Activated T-helper 1 cell treated with anti-CD3 and anti-CD28 coated beads, Interleukin-12 subunit alpha, Interleukin-12 subunit beta, Interleukin-2, Interleukin-4 antibody, amounts not matched to agents 30 ng/mL and 10 ng/mL and 1 ng/mL, durations not matched to agents 14 hours and 24 hours and 36 hours (primary cell): ENCODE measurements around the gene CFHR4. TPM values are rescaled to one million over a fixed set of nuclear protein-coding genes. Genes with fewer than 3 reads are reported as not detected.
"Not testable (repeated sequence)": the region's sequence is repeated elsewhere in the genome, so short reads cannot be mapped to it uniquely, and the experiment has no call there.

Source experiments
- DNase-seq: peaks from one replicate; pipeline ENCODE4 v3.0.0; 2021; ENCODE audit warnings: low spot score
- H3K27ac Mint-ChIP-seq: one replicate; pipeline ENCODE4 v1.8.0; 2021; ENCODE audit warnings: mild to moderate bottlenecking, mixed read lengths
- H3K27me3 Mint-ChIP-seq: one replicate; pipeline ENCODE4 v1.8.0; 2022; ENCODE audit warnings: mild to moderate bottlenecking, moderate library complexity, mixed read lengths; ENCODE audit not compliant: insufficient read depth
- H3K36me3 Mint-ChIP-seq: one replicate; pipeline ENCODE4 v1.8.0; 2021; ENCODE audit warnings: low read depth, mixed read lengths
- H3K4me1 Mint-ChIP-seq: one replicate; pipeline ENCODE4 v1.8.0; 2021; ENCODE audit warnings: low read depth, mixed read lengths
- H3K4me3 Mint-ChIP-seq: one replicate; pipeline ENCODE4 v1.8.0; 2021; ENCODE audit warnings: mild to moderate bottlenecking, moderate library complexity, mixed read lengths
- H3K9me3 Mint-ChIP-seq: one replicate; pipeline ENCODE4 v1.8.0; 2021; ENCODE audit warnings: mixed read lengths
- intact Hi-C: fragments of 100-400 bp; cut with micrococcal nuclease; formaldehyde crosslinking; loops from one replicate; pipeline ENCODE4 v1.15.1; 2024
- total RNA-seq: library from RNA; stranded (reverse); gene quantifications from 2 replicates; pipeline ENCODE4 v1.2.3, GENCODE V29; 2022

Gene CFHR4
- total RNA-seq = not detected in 2 replicates

GRCh38 chr1:196887515-196888239, at the start of gene CFHR4:
TSS of gene CFHR4 (plus strand) at chr1:196888052. CDS start at chr1:196888151, 99 bp downstream.
- Mint-ChIP-seq H3K9me3 (no peaks in the 10 kb centered on the region), H3K4me3 (no peak within 1 kb of the TSS), H3K27me3 (peaks cover 2% of the 10 kb centered on the region), H3K4me1 (no peaks in the 10 kb centered on the region), H3K27ac (no peak within 1 kb of the TSS), H3K36me3 (no peaks in the 10 kb centered on the region)
- no peak for DNase-seq
- intact Hi-C loops = no loop called here

DNA sequence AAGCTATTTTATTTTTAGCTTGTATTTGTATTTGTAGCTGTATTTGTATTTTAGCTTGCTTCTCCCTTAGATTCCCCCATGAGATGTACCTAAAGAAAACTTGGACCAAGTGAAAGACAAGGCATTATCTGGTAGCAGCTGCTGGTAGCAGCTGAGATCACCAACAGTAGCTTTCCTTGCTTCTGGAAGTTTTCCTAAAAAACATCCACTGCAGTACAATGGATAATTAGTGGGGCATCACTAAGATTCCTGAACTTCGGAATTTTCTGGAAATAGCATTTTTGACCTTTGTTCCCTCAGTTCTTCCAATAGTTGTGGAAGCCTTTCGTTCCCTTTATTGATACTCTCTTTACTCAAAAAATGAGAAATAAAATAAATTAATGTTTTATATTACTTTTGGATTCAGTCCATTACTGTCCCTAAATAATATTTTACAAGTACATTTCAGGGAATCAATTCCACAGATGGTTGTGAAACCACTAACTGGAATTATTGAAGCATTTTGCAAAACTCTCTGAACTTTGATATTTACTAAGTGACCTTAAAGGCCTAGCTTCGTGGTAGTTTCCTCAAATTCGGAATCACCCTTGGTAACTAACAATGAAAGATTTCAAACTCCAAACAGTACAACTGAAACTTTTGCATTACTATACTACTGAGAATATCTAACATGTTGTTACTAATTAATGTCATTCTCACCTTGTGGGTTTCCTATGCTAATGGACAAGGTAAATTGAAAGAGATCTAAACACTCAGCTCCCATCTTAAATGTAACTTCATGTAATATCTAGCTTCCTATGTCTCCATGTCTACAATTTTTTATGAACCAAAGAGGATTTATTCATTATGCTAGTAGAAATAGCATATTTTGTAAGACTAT, 38.0 kb upstream of the CFHR4 start:
- H3K9me3 Mint-ChIP-seq, H3K4me3 Mint-ChIP-seq, H3K27ac Mint-ChIP-seq, DNase-seq, H3K36me3 Mint-ChIP-seq, H3K4me1 Mint-ChIP-seq, H3K27me3 Mint-ChIP-seq: not testable (repeated sequence)
- intact Hi-C loops = loop anchor here (10.0 kb wide), 1 partner anchor 105 kb away; no protein-coding TSS in a partner anchor

- Mint-ChIP-seq H3K9me3 (no peaks in the 10 kb centered on the region), H3K27ac (no peak overlapping the region), H3K4me1 (no peaks in the 10 kb centered on the region), H3K27me3 (no peaks in the 10 kb centered on the region), H3K4me3 (no peak overlapping the region), H3K36me3 (no peaks in the 10 kb centered on the region)
- intact Hi-C loops = loop anchor here (10.0 kb wide), 1 partner anchor 111 kb away; no protein-coding TSS in a partner anchor
- DNase-seq = no peak
Observed at GRCh38 chr1:196856053-196856452, 31.8 kb upstream of the CFHR4 start.

- Mint-ChIP-seq H3K36me3 (no peaks in the 10 kb centered on the region), H3K4me3 (no peak overlapping the region), H3K27me3 (no peaks in the 10 kb centered on the region), H3K4me1 (no peaks in the 10 kb centered on the region), H3K9me3 (no peaks in the 10 kb centered on the region), H3K27ac (no peak overlapping the region)
- DNase-seq = no peak
- intact Hi-C loops = loop anchor here (10.0 kb wide), 1 partner anchor 112 kb away; no protein-coding TSS in a partner anchor
Observed at GRCh38 chr1:196857188-196857587, 30.7 kb upstream of the CFHR4 start.

DNA sequence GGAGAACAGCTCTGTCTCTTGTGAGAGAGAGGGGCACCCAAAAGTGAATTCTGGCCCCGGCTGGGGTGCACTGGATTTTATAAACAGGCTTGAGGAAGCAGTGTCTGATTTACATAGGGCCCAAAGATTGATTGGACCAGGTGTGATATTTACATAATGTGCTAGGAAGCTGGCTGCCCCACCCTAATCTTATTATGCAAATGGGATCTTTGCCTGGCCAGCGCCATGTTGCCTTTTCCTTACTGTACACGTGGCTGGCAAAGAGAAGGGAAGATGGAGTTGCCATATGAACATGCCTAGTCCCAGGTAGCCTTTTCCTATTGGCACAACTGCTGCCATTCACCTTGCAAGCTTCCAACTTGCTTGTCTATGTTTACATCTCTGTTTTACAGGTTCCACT, 29.0 kb upstream of the CFHR4 start:
- Mint-ChIP-seq H3K4me3 (no peak overlapping the region), H3K27ac (no peak overlapping the region), H3K9me3 (no peaks in the 10 kb centered on the region), H3K27me3 (no peaks in the 10 kb centered on the region), H3K36me3 (no peaks in the 10 kb centered on the region), H3K4me1 (no peaks in the 10 kb centered on the region)
- intact Hi-C loops = loop anchor here (10.0 kb wide), 1 partner anchor 114 kb away; no protein-coding TSS in a partner anchor
- DNase-seq = no peak

- H3K36me3 Mint-ChIP-seq = no peaks in the 10 kb centered on the region
- no peak for DNase-seq
- H3K9me3 Mint-ChIP-seq = no peaks in the 10 kb centered on the region
- intact Hi-C loops = no loop called here
- no peak overlapping the region for H3K27ac Mint-ChIP-seq
- H3K4me1 Mint-ChIP-seq = no peaks in the 10 kb centered on the region
- no peak overlapping the region for H3K4me3 Mint-ChIP-seq
- no peaks in the 10 kb centered on the region for H3K27me3 Mint-ChIP-seq
Observed at GRCh38 chr1:196860323-196860884, 27.4 kb upstream of the CFHR4 start.

DNA sequence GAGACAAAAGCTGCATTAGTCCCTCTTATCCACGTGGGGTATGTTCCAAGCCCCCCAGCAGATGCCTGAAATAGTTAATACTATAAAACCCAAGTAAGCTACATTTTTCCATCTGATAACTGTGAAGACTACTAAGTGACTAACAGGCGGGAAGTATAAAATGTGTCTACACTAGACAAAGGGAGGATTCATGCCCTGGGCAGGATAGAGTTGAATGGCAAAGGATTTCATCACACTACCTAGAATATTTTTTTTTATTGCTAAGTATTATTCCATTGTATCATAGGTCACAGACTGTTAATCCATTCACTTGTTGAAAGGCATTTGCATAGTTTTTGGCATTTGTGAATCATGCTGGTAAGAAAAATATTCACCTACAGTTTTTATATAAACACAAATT, 26.4 kb upstream of the CFHR4 start:
- H3K36me3 Mint-ChIP-seq = no peaks in the 10 kb centered on the region

DNA sequence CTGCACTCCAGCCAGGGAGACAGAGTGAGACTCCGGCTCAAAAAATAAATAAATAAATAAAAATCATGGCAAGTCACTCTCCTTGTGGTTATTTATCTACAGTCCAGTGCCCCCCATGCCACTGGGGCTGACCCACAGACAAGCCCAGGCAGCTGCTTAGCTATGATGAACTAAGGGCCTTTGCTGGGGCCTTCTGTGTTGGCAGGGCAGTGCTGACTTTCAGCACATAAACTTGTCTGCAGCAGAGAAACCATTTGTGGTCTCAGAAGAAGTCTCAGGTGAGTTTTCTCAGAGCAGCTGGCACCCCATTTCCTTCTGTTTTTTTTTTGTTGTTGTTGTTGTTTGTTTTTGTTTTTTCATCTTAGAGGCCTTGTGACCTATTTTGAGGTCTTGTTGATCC, 20.9 kb upstream of the CFHR4 start:
- intact Hi-C loops = no loop called here
- Mint-ChIP-seq H3K4me3 (no peak overlapping the region), H3K9me3 (no peaks in the 10 kb centered on the region), H3K27ac (no peak overlapping the region), H3K4me1 (no peaks in the 10 kb centered on the region), H3K36me3 (no peaks in the 10 kb centered on the region), H3K27me3 (no peaks in the 10 kb centered on the region)
- no peak for DNase-seq

More for the DNA sequence above, 26.4 kb upstream of the CFHR4 start:
- no peaks in the 10 kb centered on the region for H3K27me3 Mint-ChIP-seq
- DNase-seq = no peak
- H3K27ac Mint-ChIP-seq = no peak overlapping the region
- H3K4me1 Mint-ChIP-seq = no peaks in the 10 kb centered on the region
- intact Hi-C loops = no loop called here
- H3K9me3 Mint-ChIP-seq = no peaks in the 10 kb centered on the region
- no peak overlapping the region for H3K4me3 Mint-ChIP-seq

- Mint-ChIP-seq H3K4me3 (no peak overlapping the region), H3K36me3 (no peaks in the 10 kb centered on the region), H3K4me1 (no peaks in the 10 kb centered on the region), H3K27me3 (no peaks in the 10 kb centered on the region), H3K9me3 (no peaks in the 10 kb centered on the region), H3K27ac (no peak overlapping the region)
- intact Hi-C loops = no loop called here
- DNase-seq = no peak
Observed at GRCh38 chr1:196873385-196873784, 14.5 kb upstream of the CFHR4 start.

- no peak for DNase-seq
- H3K9me3 Mint-ChIP-seq = no peaks in the 10 kb centered on the region
- no peaks in the 10 kb centered on the region for H3K27me3 Mint-ChIP-seq
- no peak overlapping the region for H3K4me3 Mint-ChIP-seq
- H3K27ac Mint-ChIP-seq = no peak overlapping the region
- intact Hi-C loops = no loop called here
- H3K36me3 Mint-ChIP-seq = no peaks in the 10 kb centered on the region
- H3K4me1 Mint-ChIP-seq = no peaks in the 10 kb centered on the region
Observed at GRCh38 chr1:196875935-196876334, 11.9 kb upstream of the CFHR4 start.

DNA sequence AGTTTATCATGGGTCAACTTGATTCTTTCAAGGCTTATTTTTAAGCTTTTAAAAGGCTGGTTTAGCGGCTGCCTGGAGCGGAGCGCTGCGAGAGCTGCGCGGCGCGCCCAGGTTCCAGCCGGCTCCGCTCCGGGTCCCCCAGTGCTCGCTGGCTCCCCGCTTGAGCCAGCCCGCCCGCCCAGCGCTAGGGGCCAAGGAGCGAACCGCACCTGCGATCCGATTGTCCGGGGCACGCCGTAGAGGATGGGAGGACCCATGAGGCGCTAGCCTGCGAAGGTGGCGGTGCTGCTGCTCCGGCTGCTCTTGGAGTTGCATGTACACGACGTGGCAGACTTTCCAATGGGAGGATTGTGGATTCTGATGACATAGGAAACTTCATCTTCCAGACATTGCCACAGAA, 9.9 kb upstream of the CFHR4 start:
- no peak overlapping the region for H3K4me3 Mint-ChIP-seq
- H3K27me3 Mint-ChIP-seq = no peaks in the 10 kb centered on the region
- intact Hi-C loops = no loop called here
- no peak overlapping the region for H3K27ac Mint-ChIP-seq
- no peak for DNase-seq
- no peaks in the 10 kb centered on the region for H3K9me3 Mint-ChIP-seq
- no peaks in the 10 kb centered on the region for H3K4me1 Mint-ChIP-seq
- no peaks in the 10 kb centered on the region for H3K36me3 Mint-ChIP-seq

GRCh38 chr1:196886560-196886959, 1.3 kb upstream of the CFHR4 start:
- H3K27me3 Mint-ChIP-seq, H3K36me3 Mint-ChIP-seq, H3K4me1 Mint-ChIP-seq, DNase-seq, H3K27ac Mint-ChIP-seq, H3K9me3 Mint-ChIP-seq, H3K4me3 Mint-ChIP-seq, intact Hi-C loops: not testable (repeated sequence)

- Mint-ChIP-seq H3K4me3 (no peak overlapping the region), H3K27ac (no peak overlapping the region), H3K27me3 (peaks cover 2% of the 10 kb centered on the region), H3K36me3 (no peaks in the 10 kb centered on the region), H3K9me3 (no peaks in the 10 kb centered on the region), H3K4me1 (no peaks in the 10 kb centered on the region)
- DNase-seq = no peak
- intact Hi-C loops = no loop called here
Observed at GRCh38 chr1:196890668-196891067, 2.8 kb downstream of the CFHR4 start.
